ENCODE data around the gene PRRC2B.

Gene PRRC2B

GRCh38 chr9:131518553-131518952 lies 124.7 kb downstream of the PRRC2B start:
- DNase-seq (ENCODE audit: low read depth) = no peak

GRCh38 chr9:131520503-131520902 lies 126.6 kb downstream of the PRRC2B start:
- no peak for DNase-seq (ENCODE audit: low read depth)
- TF ChIP-seq CTCF (conservative IDR thresholded peaks at IDR 0.05; ENCODE audit: control insufficient read depth, insufficient read depth, low read depth, low read length) = no peak
- H3K4me3 ChIP-seq (ENCODE audit: control insufficient read depth, low read depth, low read length) = no peak overlapping the region

More at GRCh38 chr9:131518553-131518952, 124.7 kb downstream of the PRRC2B start:
- no peak overlapping the region for H3K4me3 ChIP-seq (ENCODE audit: control insufficient read depth, low read depth, low read length)
- TF ChIP-seq CTCF (conservative IDR thresholded peaks at IDR 0.05; ENCODE audit: control insufficient read depth, insufficient read depth, low read depth, low read length) = no peak

- no peak for DNase-seq (ENCODE audit: low read depth)
These were observed 127.3 kb downstream of the PRRC2B start for GRCh38 chr9:131521203-131521602.

GRCh38 chr9:131521822-131522221 lies 127.9 kb downstream of the PRRC2B start:
- DNase-seq (ENCODE audit: low read depth) = no peak
- TF ChIP-seq CTCF (conservative IDR thresholded peaks at IDR 0.05; ENCODE audit: control insufficient read depth, insufficient read depth, low read depth, low read length) = no peak

More at GRCh38 chr9:131521203-131521602, 127.3 kb downstream of the PRRC2B start:
- TF ChIP-seq CTCF (conservative IDR thresholded peaks at IDR 0.05; ENCODE audit: control insufficient read depth, insufficient read depth, low read depth, low read length) = no peak
- H3K4me3 ChIP-seq (ENCODE audit: control insufficient read depth, low read depth, low read length) = no peak overlapping the region

GRCh38 chr9:131522257-131523085 lies 128.6 kb downstream of the PRRC2B start:
- no peak for DNase-seq (ENCODE audit: low read depth)
- H3K4me3 ChIP-seq (ENCODE audit: control insufficient read depth, low read depth, low read length) = no peak overlapping the region
- no peak for TF ChIP-seq CTCF (conservative IDR thresholded peaks at IDR 0.05; ENCODE audit: control insufficient read depth, insufficient read depth, low read depth, low read length)

More at GRCh38 chr9:131521822-131522221, 127.9 kb downstream of the PRRC2B start:
- no peak overlapping the region for H3K4me3 ChIP-seq (ENCODE audit: control insufficient read depth, low read depth, low read length)

- TF ChIP-seq CTCF (conservative IDR thresholded peaks at IDR 0.05; ENCODE audit: control insufficient read depth, insufficient read depth, low read depth, low read length) = no peak
- DNase-seq (ENCODE audit: low read depth) = no peak
- H3K4me3 ChIP-seq (ENCODE audit: control insufficient read depth, low read depth, low read length) = no peak overlapping the region
These were observed 129.2 kb downstream of the PRRC2B start for GRCh38 chr9:131523086-131523388.
